ENCODE measurements around the gene PGBD1. TPM values are rescaled to one million over a fixed set of nuclear protein-coding genes. Genes with fewer than 3 reads are reported as not detected.

PGBD1 gene
- total RNA-seq, 1 experiment from 2014 or later = 3.6 TPM

DNA sequence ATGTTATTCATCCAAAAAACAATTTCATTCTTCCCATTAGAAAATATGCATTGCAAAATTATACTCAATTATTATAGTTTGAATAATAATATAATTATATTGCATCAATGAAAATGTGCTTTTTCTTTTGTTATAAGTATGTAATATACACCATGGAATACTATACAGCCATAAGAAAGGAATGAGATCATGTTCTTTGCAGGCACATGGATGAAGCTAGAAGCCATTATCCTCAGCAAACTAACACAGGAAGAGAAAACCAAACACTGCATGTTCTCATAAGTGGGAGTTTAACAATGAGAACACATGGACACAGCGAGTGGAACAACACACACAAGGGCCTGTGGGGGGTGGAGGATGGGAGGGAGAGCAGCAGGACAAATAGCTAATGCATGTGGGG lies 24.3 kb upstream of the PGBD1 start:
- H4K20me1 ChIP-seq (ENCODE audit: insufficient read depth) = no peaks in the 10 kb centered on the region
- no peak overlapping the region for H3K4me2 ChIP-seq
- peaks cover 12% of the 10 kb centered on the region for H3K4me1 ChIP-seq (replicated peaks; ENCODE audit: insufficient read depth)
- H3K27ac ChIP-seq = no peak overlapping the region
- intact Hi-C loops (cut with micrococcal nuclease; ENCODE audit: unreplicated experiment) = no loop called here
- TF ChIP-seq, protein P1, sequence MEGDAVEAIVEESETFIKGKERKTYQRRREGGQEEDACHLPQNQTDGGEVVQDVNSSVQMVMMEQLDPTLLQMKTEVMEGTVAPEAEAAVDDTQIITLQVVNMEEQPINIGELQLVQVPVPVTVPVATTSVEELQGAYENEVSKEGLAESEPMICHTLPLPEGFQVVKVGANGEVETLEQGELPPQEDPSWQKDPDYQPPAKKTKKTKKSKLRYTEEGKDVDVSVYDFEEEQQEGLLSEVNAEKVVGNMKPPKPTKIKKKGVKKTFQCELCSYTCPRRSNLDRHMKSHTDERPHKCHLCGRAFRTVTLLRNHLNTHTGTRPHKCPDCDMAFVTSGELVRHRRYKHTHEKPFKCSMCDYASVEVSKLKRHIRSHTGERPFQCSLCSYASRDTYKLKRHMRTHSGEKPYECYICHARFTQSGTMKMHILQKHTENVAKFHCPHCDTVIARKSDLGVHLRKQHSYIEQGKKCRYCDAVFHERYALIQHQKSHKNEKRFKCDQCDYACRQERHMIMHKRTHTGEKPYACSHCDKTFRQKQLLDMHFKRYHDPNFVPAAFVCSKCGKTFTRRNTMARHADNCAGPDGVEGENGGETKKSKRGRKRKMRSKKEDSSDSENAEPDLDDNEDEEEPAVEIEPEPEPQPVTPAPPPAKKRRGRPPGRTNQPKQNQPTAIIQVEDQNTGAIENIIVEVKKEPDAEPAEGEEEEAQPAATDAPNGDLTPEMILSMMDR (conservative IDR thresholded peaks at IDR 0.05) = no peak
- no peak for TF ChIP-seq EZH2 (IDR thresholded peaks at IDR 0.05; ENCODE audit: low read depth)
- H3K9me2 ChIP-seq (ENCODE audit: insufficient read depth) = no peaks in the 10 kb centered on the region; the same call in 1 of the 2 replicates
- H3F3A ChIP-seq (ENCODE audit: insufficient read depth, low read depth) = no peaks in the 10 kb centered on the region
- no peaks in the 10 kb centered on the region for H3K36me3 ChIP-seq (ENCODE audit: low read depth)
- DNase-seq = no peak
- ChIA-PET CTCF (no interaction called here), POLR2A (ENCODE audit: unreplicated experiment) (no interaction called here)
- no peak overlapping the region for H2AFZ ChIP-seq
- no peak overlapping the region for H3K4me3 ChIP-seq
- 0 out of 2 replicates have a peak, but pooled peaks cover 2% of the 10 kb centered on the region for H3K9me3 ChIP-seq (ENCODE audit: insufficient read depth, low read depth)
- no TSS peak for BruUV-seq (replicated peaks)
- H3K79me2 ChIP-seq (ENCODE audit: low read depth) = no peaks in the 10 kb centered on the region
- H3K27me3 ChIP-seq (ENCODE audit: insufficient read depth, low read depth) = no peaks in the 10 kb centered on the region

DNA sequence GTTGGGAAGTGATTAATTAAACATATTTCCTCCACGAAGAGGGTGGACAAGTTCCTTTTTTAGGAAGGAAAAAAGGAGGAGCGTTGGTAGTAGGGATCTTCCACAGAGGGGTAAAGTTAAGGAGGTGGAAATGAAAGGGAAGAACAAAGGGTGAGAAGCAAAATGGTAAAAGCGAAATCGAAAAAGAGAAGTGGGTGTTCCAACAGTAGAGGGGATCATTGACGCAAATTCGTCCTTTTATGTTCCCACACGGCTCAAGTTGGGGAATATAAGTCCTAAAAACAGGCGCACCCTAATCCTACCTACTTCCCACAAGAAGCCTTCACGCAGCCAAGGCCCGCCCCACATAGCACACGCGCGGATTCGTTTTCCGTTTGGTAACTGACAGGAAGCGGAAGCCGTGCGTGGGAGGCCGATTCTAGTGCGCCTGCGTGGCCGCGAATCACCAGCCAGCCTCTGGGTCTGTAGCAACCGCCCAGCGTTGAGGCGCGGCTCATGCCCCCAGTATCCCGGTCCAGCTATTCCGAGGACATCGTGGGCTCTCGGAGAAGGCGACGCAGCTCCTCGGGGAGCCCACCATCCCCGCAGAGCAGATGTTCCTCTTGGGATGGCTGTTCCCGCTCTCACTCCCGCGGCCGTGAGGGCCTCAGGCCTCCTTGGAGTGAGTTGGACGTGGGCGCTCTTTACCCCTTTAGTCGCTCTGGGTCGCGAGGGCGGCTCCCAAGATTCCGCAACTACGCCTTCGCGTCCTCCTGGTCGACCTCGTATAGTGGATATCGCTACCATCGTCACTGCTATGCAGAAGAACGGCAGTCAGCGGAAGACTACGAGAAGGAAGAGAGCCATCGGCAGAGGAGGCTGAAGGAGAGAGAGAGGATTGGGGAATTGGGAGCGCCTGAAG lies 22.2 kb upstream of the PGBD1 start, which contains the start of gene NKAPL:
Gene NKAPL, plus strand, starts transcription at position 421 of the 901 bp plus-strand sequence. Its CDS starts 75 bp downstream, at position 496.
- intact Hi-C loops (cut with micrococcal nuclease; ENCODE audit: unreplicated experiment) = no loop called here
- Histone ChIP-seq H3K9me3 (ENCODE audit: insufficient read depth, low read depth) (no peaks in the 10 kb centered on the region), H3K36me3 (ENCODE audit: low read depth) (no peaks in the 10 kb centered on the region), H3K4me1 (replicated peaks; ENCODE audit: insufficient read depth) (no peaks in the 10 kb centered on the region), H3K79me2 (ENCODE audit: low read depth) (no peaks in the 10 kb centered on the region), H3K27ac (no peak within 1 kb of the TSS), H3K9me2 (ENCODE audit: insufficient read depth) (no peaks in the 10 kb centered on the region; the same call in 1 of the 2 replicates), H3F3A (ENCODE audit: insufficient read depth, low read depth) (no peaks in the 10 kb centered on the region), H4K20me1 (ENCODE audit: insufficient read depth) (no peaks in the 10 kb centered on the region), H3K4me2 (no peak within 1 kb of the TSS), H3K4me3 (no peak within 1 kb of the TSS), H3K27me3 (ENCODE audit: insufficient read depth, low read depth) (no peaks in the 10 kb centered on the region), H2AFZ (0 out of 2 replicates have a peak within 1 kb of the TSS, but pooled peaks have one; percentile 43)
- no TSS peak for BruUV-seq (replicated peaks)
- ChIA-PET POLR2A (ENCODE audit: unreplicated experiment) (no interaction called here), CTCF (no interaction called here)
- no peak for DNase-seq
- TF ChIP-seq, protein P1 (conservative IDR thresholded peaks at IDR 0.05) = no peak
- TF ChIP-seq EZH2 (IDR thresholded peaks at IDR 0.05; ENCODE audit: low read depth) = no peak

DNA sequence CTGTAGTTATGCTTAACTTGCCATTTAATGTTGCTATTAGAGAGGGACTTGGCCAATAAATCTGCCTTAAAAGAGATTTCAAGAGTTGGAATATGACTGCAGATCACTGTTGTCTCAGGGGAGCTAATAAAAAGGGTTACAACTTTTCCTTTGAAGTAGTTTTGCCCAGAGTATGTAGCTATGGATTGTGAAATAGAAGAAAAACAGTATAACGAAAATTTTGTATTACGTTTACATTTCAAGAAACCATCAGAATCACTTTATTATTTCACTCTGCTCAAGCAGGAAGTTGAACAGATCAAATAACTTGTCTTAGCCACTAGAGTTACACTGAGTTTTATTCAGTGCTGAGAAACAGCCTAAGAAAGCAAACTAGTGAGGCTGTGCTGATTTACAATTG lies 17.4 kb upstream of the PGBD1 start:
- Histone ChIP-seq H3K9me3 (ENCODE audit: insufficient read depth, low read depth) (no peaks in the 10 kb centered on the region), H3K36me3 (ENCODE audit: low read depth) (no peaks in the 10 kb centered on the region), H2AFZ (no peak overlapping the region), H3K27me3 (ENCODE audit: insufficient read depth, low read depth) (no peaks in the 10 kb centered on the region), H3K4me1 (replicated peaks; ENCODE audit: insufficient read depth) (peaks cover 19% of the 10 kb centered on the region), H3K4me2 (no peak overlapping the region), H3K4me3 (no peak overlapping the region), H3K79me2 (ENCODE audit: low read depth) (peaks cover 12% of the 10 kb centered on the region), H3F3A (ENCODE audit: insufficient read depth, low read depth) (peaks cover 5% of the 10 kb centered on the region; the same call in 1 of the 2 replicates), H3K27ac (no peak overlapping the region), H3K9me2 (ENCODE audit: insufficient read depth) (no peaks in the 10 kb centered on the region), H4K20me1 (ENCODE audit: insufficient read depth) (no peaks in the 10 kb centered on the region)
- CTCF ChIA-PET = no interaction called here
- TF ChIP-seq, protein P1 (conservative IDR thresholded peaks at IDR 0.05) = no peak
- no peak for TF ChIP-seq EZH2 (IDR thresholded peaks at IDR 0.05; ENCODE audit: low read depth)
- intact Hi-C loops (cut with micrococcal nuclease; ENCODE audit: unreplicated experiment) = no loop called here
- no TSS peak for BruUV-seq (replicated peaks)
- POLR2A ChIA-PET (ENCODE audit: unreplicated experiment) = no interaction called here
- DNase-seq = no peak

Data from PC-9 (cell line).